Parathyroid adenoma (tissue), 2 donors: Measurements from ENCODE around the gene CHCHD3.

Experiments used
- H2AFZ ChIP-seq: fragments of 300-600 bp; sonication (generic); one replicate; pipeline ENCODE4 v1.7.0; 2017; ENCODE audit warnings: antibody characterized with exemption, mild to moderate bottlenecking
- H3K27ac ChIP-seq: fragments of 300-600 bp; sonication (generic); one replicate; pipeline ENCODE4 v1.7.0; 2017
- H3K27me3 ChIP-seq: fragments of 300-600 bp; sonication (generic); one replicate; pipeline ENCODE4 v1.7.0; 2017; ENCODE audit warnings: low read length; ENCODE audit not compliant: control insufficient read depth, insufficient read depth
- H3K36me3 ChIP-seq: fragments of 300-600 bp; sonication (generic); one replicate; pipeline ENCODE4 v1.7.0; 2017; ENCODE audit warnings: low read length; ENCODE audit not compliant: control insufficient read depth, insufficient read depth
- H3K4me1 ChIP-seq: fragments of 300-600 bp; sonication (generic); one replicate; pipeline ENCODE4 v1.7.0; 2017; ENCODE audit warnings: control low read depth
- H3K4me2 ChIP-seq: fragments of 300-600 bp; sonication (generic); one replicate; pipeline ENCODE4 v1.7.0; 2017; ENCODE audit warnings: low read length
- H3K4me3 ChIP-seq: fragments of 300-600 bp; sonication (generic); one replicate; pipeline ENCODE4 v1.7.0; 2017; ENCODE audit warnings: low read depth, low read length
- H3K79me2 ChIP-seq: fragments of 300-600 bp; sonication (generic); one replicate; pipeline ENCODE4 v1.7.0; 2017; ENCODE audit warnings: control low read depth
- H3K9ac ChIP-seq: fragments of 300-600 bp; sonication (generic); one replicate; pipeline ENCODE4 v1.7.0; 2017; ENCODE audit warnings: mild to moderate bottlenecking
- H3K9me3 ChIP-seq: fragments of 300-600 bp; sonication (generic); one replicate; pipeline ENCODE4 v1.7.0; 2017; ENCODE audit warnings: low read length; ENCODE audit not compliant: control insufficient read depth
- TF ChIP-seq, protein P1 (sequence below): fragments of 300-600 bp; sonication (generic); IDR thresholded peaks from one replicate; pipeline ENCODE4 v1.7.0; 2017; ENCODE audit warnings: antibody characterized with exemption, mild to moderate bottlenecking
- donor health status: primary hyperparathyroidism.

The CHCHD3 gene

DNA sequence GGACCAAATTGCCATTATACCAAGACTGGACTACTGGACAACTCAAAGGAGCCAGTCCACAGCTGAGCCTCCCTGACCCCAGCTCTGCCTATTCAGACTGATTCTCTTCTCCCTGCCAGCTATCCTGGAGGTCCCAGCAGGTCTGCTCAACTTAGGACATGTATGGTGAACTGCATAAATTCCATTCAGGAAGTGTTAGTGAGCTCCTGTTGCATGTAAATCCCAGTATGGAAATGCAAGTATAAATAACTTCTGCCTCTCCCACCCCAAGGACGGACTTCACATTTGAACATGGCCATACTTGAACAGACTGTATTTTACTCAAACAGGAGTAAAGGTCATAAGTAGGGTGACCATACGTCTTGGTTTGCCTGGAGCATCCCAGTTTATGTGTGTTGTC, 128.4 kb downstream of the CHCHD3 start:
- Histone ChIP-seq H3K9me3 (no peaks in the 10 kb centered on the region), H3K27ac (no peak overlapping the region), H3K27me3 (no peaks in the 10 kb centered on the region), H3K4me2 (no peak overlapping the region), H3K4me1 (no peaks in the 10 kb centered on the region), H3K9ac (no peak overlapping the region), H3K79me2 (peaks cover 10% of the 10 kb centered on the region), H2AFZ (no peak overlapping the region), H3K4me3 (no peak overlapping the region), H3K36me3 (no peaks in the 10 kb centered on the region)
- TF ChIP-seq, protein P1, sequence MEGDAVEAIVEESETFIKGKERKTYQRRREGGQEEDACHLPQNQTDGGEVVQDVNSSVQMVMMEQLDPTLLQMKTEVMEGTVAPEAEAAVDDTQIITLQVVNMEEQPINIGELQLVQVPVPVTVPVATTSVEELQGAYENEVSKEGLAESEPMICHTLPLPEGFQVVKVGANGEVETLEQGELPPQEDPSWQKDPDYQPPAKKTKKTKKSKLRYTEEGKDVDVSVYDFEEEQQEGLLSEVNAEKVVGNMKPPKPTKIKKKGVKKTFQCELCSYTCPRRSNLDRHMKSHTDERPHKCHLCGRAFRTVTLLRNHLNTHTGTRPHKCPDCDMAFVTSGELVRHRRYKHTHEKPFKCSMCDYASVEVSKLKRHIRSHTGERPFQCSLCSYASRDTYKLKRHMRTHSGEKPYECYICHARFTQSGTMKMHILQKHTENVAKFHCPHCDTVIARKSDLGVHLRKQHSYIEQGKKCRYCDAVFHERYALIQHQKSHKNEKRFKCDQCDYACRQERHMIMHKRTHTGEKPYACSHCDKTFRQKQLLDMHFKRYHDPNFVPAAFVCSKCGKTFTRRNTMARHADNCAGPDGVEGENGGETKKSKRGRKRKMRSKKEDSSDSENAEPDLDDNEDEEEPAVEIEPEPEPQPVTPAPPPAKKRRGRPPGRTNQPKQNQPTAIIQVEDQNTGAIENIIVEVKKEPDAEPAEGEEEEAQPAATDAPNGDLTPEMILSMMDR = no peak

DNA sequence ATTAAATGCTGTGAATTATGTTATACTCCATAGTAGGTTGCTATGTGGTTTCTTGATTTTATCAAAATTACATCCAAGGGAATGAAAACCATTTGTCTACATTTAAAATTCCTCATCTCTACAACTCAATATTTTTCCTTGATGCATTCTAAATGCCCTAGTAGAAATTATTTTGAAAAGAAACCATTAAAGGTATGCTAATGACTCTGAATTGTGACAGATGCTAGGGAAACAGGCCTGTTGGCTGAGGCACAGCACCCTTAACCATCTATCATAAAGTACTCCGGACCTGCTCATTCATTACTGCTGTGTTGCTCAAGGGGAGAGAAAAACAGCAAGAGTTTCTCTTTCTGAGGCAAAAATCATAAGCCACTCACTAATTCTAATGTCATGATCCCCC, 131.2 kb downstream of the CHCHD3 start:
- no peaks in the 10 kb centered on the region for H3K36me3 ChIP-seq
- H3K4me2 ChIP-seq = no peak overlapping the region
- H2AFZ ChIP-seq = no peak overlapping the region
- TF ChIP-seq, protein P1 = no peak
- H3K27ac ChIP-seq = no peak overlapping the region
- H3K4me3 ChIP-seq = no peak overlapping the region
- no peaks in the 10 kb centered on the region for H3K27me3 ChIP-seq
- peaks cover 3% of the 10 kb centered on the region for H3K79me2 ChIP-seq
- H3K9me3 ChIP-seq = no peaks in the 10 kb centered on the region
- H3K4me1 ChIP-seq = no peaks in the 10 kb centered on the region
- no peak overlapping the region for H3K9ac ChIP-seq

GRCh38 chr7:132947011-132947410, 134.9 kb downstream of the CHCHD3 start:
- H2AFZ ChIP-seq = no peak overlapping the region

DNA sequence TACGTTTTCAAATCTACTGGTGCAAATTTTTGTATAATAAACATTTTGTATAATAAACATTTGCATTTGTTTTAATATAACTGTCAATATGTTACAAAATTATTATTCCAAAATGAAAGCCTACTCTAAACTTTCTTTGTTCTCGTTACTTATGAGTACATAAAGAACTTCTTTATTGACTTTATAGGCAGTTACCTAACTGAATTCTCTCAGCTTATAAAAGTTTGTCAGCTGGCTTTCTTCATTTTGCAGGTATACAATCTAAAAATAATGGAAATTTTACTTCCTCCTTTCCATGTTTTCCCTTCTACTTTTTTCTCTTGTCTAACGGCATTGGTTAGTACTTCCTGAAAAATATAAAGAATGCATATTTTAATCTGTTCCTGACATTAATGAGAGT, 137.1 kb downstream of the CHCHD3 start:
- TF ChIP-seq, protein P1 = no peak

More at GRCh38 chr7:132947011-132947410, 134.9 kb downstream of the CHCHD3 start:
- H3K4me1 ChIP-seq = no peaks in the 10 kb centered on the region
- TF ChIP-seq, protein P1 = no peak
- H3K9ac ChIP-seq = no peak overlapping the region
- H3K79me2 ChIP-seq = no peaks in the 10 kb centered on the region
- H3K27me3 ChIP-seq = no peaks in the 10 kb centered on the region
- H3K9me3 ChIP-seq = no peaks in the 10 kb centered on the region
- no peaks in the 10 kb centered on the region for H3K36me3 ChIP-seq
- no peak overlapping the region for H3K27ac ChIP-seq
- no peak overlapping the region for H3K4me2 ChIP-seq
- H3K4me3 ChIP-seq = no peak overlapping the region

GRCh38 chr7:132943645-132944044, 138.2 kb downstream of the CHCHD3 start:
- H3K27ac ChIP-seq = no peak overlapping the region
- no peak overlapping the region for H3K4me2 ChIP-seq
- H3K4me3 ChIP-seq = no peak overlapping the region
- TF ChIP-seq, protein P1 = no peak
- no peaks in the 10 kb centered on the region for H3K27me3 ChIP-seq
- H2AFZ ChIP-seq = no peak overlapping the region
- no peaks in the 10 kb centered on the region for H3K4me1 ChIP-seq
- H3K79me2 ChIP-seq = no peaks in the 10 kb centered on the region
- no peaks in the 10 kb centered on the region for H3K36me3 ChIP-seq
- H3K9ac ChIP-seq = no peak overlapping the region
- no peaks in the 10 kb centered on the region for H3K9me3 ChIP-seq

More for the DNA sequence above, 137.1 kb downstream of the CHCHD3 start:
- no peaks in the 10 kb centered on the region for H3K36me3 ChIP-seq
- no peak overlapping the region for H3K4me2 ChIP-seq
- no peak overlapping the region for H2AFZ ChIP-seq
- H3K79me2 ChIP-seq = no peaks in the 10 kb centered on the region
- no peak overlapping the region for H3K4me3 ChIP-seq
- H3K27me3 ChIP-seq = no peaks in the 10 kb centered on the region
- H3K4me1 ChIP-seq = no peaks in the 10 kb centered on the region
- H3K9ac ChIP-seq = no peak overlapping the region
- no peaks in the 10 kb centered on the region for H3K9me3 ChIP-seq
- no peak overlapping the region for H3K27ac ChIP-seq
